Stimulated activated CD8-positive, alpha-beta memory T cell treated with anti-CD3 and anti-CD28 coated beads, Interleukin-15, amount 100 ng/mL, for 24 hours (primary cell): Measurements from ENCODE around the gene SMNDC1.
"Not testable (repeated sequence)": the region's sequence is repeated elsewhere in the genome, so short reads cannot be mapped to it uniquely, and the experiment has no call there.

ENCODE experiments used
- DNase-seq: peaks from one replicate; pipeline ENCODE4 v3.0.0-alpha.2; 2020; ENCODE audit warnings: low read depth

Gene SMNDC1

DNA sequence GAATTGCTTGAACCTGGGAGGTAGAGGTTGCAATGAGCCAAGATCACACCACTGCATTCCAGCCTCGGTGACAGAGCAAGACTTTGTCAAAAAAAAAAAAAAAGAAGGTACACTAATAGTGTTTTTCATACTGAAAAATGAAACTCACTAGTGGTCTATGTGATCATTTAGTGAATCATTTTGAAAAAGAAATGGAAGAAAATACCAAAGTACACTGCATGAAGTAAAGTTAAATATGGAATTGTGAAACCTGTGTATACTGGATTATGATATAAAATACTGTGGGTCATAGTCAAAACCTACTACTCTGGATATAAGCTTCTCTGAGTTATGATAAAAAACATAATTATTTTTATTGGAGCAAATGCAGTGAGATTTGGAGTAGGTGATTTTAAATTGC lies 55.2 kb downstream of the SMNDC1 start:
- not testable (repeated sequence) for DNase-seq

DNA sequence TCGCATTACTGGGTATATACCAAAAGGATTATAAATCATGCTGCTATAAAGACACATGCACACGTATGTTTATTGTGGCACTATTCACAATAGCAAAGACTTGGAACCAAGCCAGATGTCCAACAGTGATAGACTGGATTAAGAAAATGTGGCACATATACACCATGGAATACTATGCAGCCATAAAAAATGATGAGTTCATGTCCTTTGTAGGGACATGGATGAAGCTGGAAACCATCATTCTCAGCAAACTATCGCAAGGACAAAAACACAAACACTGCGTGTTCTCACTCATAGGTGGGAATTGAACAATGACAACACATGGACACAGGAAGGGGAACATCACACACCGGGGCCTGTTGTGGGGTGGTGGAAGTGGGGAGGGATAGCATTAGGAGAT lies 56.9 kb downstream of the SMNDC1 start:
- DNase-seq, result not testable (repeated sequence)

DNA sequence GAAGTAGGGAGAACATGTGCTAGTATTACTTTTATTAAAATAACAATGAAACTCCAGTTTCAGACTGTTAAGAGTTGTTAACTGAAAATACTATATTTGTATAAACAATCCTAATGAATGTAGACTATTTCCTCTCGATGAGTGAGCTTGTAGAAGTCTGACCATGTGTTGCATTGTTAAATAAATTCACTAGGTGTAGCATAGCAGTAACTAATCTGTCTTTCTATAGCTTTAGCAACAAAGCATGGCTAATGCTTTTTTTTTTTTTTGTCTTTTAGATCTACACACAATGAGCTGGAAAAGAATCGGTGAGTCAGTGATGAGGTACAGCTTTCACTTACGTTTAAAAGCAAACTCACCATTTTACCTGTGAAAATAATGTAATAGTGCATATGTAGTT lies 60.2 kb downstream of the SMNDC1 start:
- DNase-seq, result no peak

DNA sequence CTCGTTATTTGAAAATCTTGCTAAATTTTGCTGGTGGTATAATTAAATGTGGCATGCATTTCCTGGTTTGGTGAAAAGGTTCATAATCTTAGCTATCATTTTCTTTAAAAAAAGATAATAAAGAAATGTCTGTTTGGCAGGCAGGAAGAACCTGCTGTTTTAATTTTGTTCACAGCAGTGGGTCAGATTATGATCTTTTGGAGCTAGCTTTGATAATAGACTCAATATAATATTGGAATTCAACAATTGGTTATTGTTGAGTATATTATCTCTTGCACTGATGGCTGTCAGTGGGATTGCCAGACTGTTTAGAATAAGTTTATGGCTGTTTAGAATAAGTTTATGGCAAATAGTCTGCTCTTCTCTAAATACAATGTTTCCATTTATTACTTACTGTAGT lies 62.2 kb downstream of the SMNDC1 start:
- DNase-seq, result no peak

DNA sequence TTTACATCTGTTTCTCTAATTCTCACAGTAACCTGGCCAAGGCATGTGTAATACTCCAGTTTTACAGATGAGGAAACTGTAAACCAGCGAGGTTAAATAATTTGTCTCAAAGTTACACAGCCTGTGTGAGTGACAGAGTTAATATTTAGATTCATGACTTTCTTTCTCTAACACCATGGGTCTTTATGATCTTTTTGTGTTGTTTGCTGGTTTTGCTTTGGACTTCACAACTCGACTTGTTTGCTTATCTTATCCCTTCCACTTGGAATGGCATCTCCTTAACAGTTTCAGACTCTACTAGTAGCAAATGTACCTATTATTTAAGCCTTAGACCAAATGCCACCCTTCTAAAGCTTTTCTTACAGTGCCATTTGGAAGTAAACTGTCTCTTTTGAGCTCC lies 62.9 kb downstream of the SMNDC1 start:
- DNase-seq, result no peak

DNA sequence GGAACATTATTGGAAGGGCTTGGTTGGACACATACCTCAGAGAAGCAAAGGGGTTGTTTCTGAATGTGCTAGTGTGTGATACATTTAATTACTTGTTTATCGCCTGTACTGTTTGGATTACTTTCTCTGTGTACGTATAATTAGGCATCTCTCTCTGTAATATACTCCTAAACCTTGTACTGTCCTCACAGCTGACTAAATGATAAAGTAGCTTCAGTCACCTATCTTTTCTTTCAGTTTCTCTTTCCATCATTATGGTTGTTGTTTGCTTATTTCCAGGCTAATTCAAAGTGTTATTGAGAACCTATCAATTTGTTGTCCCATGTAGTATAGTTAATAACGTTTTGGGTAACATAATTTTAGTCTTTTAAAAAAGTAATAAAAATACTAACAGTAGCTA lies 63.3 kb downstream of the SMNDC1 start:
- DNase-seq, result no peak
